GM19328 (cell line): ENCODE data around the gene LUC7L3.

Experiments used
- ATAC-seq: cut with Tn5 transposase; IDR thresholded peaks from one replicate; pipeline ENCODE4 v1.9.1; 2021; ENCODE audit warnings: mild to moderate bottlenecking, moderate library complexity; ENCODE audit not compliant: unreplicated experiment

Gene LUC7L3

DNA sequence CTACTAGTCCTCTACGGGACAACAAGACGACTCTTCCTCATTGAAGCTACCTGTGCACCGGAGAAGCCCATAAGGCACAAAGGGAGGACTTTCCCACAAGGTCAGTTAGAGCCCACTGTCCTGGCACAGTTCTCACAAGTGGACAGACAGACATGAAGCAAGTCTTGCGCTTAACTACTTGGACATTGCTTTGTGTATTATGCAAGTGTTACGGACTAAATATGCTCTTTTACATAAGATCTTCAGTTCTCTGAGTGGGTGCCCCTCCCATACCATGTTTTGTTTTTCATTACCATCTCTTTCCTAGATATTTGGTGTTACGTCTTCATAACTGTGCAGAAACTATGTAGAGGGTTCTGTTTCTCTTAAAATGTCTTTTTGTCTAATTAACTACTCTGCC lies 29.8 kb downstream of the LUC7L3 start:
- ATAC-seq: no peak

- no peak for ATAC-seq
These were observed 35.1 kb downstream of the LUC7L3 start for GRCh38 chr17:50754521-50754920.

DNA sequence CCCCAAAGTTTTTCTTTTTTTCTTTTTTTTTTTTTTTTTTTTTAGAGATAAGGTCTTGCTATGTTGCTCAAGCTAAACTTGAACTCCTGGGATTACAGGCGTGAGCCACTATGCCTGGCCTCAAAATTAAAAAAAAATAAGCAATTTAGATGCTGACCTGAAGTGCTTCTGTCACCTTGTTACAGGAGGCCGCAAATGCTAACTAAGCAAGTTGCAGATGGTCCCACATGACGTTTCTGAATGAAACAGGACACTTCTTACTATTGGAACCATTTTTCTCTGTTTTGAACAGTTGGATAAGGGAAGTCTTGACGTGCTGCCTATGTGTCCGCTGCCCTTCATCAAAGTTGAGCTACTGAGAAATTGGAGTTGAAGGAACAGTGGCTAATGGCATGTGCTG lies 39.1 kb downstream of the LUC7L3 start:
- ATAC-seq: no peak

DNA sequence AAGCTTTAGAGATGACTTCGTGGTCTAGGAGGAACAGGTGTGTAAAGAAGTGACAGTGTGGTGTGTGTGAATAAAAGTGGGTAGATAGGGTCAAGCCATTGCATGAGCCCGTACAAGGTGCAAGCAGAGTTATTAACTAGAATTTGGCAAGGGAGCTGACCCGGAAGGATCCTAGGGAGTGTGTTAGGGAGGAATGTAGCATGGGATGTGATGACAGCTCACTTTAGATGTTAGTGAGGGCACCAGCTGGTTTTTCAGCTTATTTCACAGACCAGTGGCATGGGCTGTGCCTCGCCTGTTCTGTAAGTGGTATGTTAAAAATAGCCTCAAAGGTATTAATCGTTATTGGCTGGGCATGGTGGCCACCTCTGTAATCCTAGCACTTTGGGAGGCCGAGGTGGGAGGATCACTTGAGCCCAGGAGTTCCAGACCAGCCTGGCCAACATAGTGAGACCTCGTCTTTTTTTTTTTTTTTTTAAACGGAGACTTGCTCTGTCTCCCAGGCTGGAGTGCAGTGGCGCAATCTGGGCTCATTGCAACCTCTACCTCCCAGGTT lies 39.7 kb downstream of the LUC7L3 start:
- ATAC-seq: no peak

DNA sequence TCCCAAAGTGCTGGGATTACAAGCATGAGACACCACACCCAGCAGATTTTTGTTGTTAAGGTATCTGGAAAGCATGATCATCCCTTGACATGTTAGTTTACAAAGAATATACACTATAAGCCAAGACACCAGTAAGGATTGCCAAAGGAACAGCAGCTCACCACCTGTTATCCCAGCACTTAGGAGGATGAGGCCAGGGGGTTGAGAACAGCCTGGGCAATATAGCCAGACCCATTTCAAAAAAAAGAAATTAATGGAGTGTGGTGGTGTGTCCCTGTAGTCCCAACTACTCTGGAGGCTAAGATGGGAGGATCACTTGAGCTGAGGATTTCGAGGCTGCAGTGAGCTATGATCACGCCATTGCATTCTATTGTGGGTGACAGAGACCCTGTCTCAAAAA lies 42.8 kb downstream of the LUC7L3 start:
- no peak for ATAC-seq

DNA sequence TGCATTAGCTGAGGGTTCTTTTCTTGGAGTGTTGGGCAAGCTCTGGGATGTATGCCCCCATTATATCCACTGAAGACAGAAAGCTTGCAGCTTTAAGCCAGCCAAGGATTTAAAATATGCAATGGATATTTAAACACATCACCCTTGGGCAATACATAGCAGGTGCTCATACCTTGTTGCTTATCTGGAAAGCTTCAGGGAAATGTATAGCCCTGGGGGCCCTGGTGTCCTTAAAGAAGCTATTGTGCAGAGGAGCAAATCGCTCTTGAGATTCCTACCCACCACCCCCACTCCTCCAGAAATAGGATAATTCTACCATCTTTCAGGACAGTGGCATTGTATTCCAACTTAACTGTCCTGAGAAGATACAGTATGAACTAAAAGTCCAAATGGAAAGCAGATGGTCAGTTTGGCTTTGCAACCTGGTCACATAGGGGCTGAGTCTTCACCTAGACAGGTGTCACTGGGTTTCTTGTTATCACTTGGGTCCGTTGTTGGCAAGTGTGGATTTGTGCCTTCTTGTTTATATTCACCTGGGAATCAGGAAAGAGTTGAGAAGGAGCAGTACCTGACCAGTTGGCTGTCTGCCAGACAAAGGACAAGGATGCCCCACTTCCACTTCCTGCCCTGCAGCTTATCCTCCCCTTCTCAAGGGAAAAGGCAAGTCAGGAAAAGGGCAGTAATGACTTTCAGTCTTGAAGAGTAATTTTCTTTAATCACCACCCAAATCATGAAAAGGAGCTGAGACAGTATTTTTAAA lies 44.5 kb downstream of the LUC7L3 start:
- ATAC-seq: no peak

- no peak for ATAC-seq
These were observed 45.3 kb downstream of the LUC7L3 start for GRCh38 chr17:50764734-50765149.

- ATAC-seq: no peak
These were observed 46.2 kb downstream of the LUC7L3 start for GRCh38 chr17:50765454-50766221.

- no peak for ATAC-seq
These were observed 47.0 kb downstream of the LUC7L3 start for GRCh38 chr17:50766222-50767023.

DNA sequence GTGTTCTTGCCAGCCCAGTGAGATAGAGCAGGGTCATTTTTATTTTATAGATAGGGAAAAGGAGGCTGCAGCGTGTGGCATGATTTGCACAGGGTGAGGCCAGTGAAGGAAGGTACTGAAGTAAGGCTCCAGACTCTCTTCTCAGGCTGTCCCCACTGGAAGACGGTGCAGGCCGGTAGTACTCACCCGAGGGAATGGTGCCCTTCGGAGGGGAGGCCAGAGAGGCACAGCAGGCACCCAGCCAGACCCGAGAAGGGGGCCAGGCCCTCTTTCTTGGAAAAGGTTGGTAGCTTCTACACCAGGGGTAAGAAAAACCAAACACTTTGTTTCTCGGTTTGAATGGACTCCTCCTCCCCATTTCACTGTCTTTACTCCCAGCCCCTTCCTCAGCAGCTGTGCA lies 47.6 kb downstream of the LUC7L3 start:
- ATAC-seq: no peak

GRCh38 chr17:50767446-50767845 lies 48.0 kb downstream of the LUC7L3 start, which contains the start of gene ANKRD40CL:
Gene ANKRD40CL (minus strand): TSS chr17:50767518. CDS start chr17:50766913, 605 bp downstream.
- ATAC-seq: no peak

- no peak for ATAC-seq
These were observed 49.0 kb downstream of the LUC7L3 start for GRCh38 chr17:50768346-50768761.

DNA sequence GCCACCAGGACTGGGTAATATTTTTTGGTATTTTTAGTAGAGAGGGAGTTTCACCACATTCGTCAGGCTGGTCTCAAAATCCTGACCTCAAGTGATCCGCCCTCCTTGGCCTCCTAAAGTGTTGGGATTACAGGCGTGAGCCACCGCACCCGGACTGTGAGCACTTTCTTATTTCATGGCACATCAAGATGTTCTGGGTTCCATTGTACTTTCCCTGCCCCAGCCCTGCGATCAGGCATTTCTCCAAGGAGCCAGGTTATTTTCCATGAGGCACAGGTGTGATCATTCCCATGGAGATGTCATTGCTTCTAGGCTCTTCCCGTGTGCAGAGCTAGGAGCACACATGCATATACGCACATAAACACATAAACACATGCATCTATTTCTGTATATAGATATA lies 50.5 kb downstream of the LUC7L3 start:
- ATAC-seq: no peak

DNA sequence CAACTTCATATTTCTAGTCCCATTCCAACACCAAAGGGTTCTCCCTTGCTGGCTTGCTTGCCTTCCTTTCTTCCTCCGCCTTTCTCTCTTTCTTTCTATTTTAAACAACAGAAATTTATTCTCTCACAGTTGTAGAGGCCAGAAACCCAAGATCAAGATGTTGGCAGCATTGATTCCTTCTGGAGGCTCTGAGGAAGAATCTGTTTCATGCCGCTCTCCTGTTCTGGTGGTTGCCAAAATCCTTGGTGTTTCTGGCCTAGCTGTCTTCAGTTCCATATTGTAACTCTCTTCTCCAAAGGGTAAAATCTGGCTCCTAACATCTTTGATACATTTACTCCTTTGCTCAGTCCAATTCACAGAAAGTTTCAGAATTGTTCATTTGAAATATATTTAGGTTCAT lies 50.9 kb downstream of the LUC7L3 start:
- no peak for ATAC-seq

DNA sequence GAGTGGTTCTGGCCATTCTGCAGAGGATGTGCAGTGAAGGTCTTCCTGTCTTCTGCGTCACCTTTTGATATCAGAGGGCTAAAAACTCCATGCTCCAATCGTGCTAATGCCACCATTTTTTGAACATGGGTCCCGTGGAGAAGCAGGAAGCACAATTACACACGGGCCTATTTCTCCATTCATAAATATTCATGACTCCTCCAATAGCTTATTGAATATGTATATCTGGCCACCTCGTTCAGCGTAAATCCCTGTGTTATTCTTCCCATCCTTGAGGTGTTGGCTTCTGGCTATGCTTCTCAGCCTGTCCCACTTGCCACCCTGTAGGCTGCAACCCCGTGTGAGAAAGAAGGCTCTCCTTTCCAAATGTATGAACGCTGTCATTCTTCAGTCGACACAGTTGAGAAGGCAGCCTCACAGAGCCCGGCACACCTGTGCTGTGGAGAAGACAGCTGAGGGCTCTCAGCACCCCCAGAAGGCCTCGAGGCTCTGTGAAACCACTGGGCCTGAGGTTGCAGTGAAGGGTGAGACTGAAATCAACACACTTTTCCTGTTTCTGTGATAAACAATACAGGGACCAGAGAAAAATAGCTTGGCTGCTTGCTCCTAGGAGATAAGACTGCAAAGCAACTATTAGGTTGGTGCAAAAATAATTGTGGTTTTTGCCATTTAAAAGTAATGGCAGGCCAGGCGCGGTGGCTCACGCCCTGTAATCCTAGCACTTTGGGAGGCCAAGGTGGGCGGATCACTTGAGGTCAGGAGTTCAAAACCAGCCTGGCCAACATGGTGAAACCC lies 52.8 kb downstream of the LUC7L3 start:
- no peak for ATAC-seq

- no peak for ATAC-seq
These were observed 54.9 kb downstream of the LUC7L3 start for GRCh38 chr17:50774225-50774803.

DNA sequence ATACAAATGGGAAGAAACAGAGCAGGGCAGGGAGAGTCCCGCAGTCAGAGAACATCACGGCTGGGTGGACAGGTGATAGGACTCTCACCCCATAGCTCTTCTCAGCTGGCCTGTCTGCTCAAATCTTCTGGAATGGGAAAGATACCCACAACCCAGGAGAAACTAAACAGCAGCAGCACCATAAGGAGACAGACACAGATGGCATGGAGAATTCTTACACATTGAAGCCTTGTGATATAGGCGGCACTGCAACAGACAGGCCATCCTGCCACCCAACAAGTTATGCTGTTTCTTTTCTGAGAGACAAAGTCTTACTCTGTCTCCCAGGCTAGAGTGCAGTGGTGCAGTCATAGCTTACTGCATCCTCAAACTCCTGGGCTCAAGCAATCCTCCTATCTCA lies 56.5 kb downstream of the LUC7L3 start:
- ATAC-seq: no peak

GRCh38 chr17:50778471-50778870 lies 59.1 kb downstream of the LUC7L3 start:
- no peak for ATAC-seq

- ATAC-seq: no peak
These were observed 59.6 kb downstream of the LUC7L3 start for GRCh38 chr17:50778988-50779387.
